HG02885 (cell line): ENCODE data around the gene STAM2.

Experiments
- ATAC-seq: cut with Tn5 transposase; IDR thresholded peaks from one replicate; pipeline ENCODE4 v1.9.1; 2021; ENCODE audit warnings: mild to moderate bottlenecking; ENCODE audit not compliant: unreplicated experiment, poor library complexity

The STAM2 gene

GRCh38 chr2:152078662-152079061 is 96.9 kb downstream of the STAM2 start:
- peak; percentile 94 for ATAC-seq

DNA sequence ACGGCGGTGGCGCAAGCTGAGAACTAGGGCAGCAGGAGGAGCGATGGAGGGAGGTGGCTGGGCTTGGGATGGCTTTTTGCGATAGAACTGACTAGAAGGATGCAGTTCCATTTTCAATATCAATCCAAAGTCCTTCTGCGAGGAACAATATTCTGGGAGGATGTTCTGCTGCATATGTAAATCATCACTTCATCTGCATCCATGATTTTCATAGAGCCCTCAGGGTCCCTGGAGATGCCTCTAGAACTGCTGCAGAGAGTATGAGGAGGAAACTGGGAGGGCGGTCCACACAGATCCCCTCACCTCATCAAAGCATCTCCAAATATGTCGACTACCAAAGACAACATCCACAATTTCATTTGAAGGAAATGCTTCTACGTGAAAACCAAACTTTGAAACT is 97.5 kb downstream of the STAM2 start:
- no peak for ATAC-seq

DNA sequence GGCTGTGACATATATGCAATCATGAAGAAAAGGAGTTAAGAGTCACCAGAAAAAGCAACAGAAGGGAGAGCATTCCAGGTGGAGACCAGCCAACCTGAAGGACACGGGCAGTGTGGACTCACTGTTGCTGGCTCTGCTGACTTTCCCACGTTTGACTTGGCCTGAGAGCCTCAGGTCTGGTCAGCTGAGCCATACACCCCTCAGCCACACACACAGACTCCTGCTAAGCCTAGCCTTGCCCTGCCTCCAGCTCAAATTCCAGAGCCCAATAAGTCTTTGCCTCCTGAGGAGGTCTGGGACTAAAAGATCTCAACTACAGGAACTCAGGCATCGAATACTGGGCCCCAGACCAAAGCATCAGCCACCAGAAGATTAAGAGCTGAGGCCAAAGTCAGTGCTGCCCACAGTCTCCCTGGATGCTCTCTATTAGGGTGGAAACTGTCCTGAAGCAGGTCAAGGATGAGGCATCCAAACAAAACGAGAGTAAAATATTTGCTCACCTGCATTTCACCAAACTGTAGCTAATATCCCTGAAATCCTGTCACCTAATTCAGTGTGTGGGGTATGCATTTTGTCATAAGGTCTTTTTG is 100.0 kb downstream of the STAM2 start:
- no peak for ATAC-seq

- no peak for ATAC-seq
Measured at GRCh38 chr2:152072011-152072410, 103.6 kb downstream of the STAM2 start.

DNA sequence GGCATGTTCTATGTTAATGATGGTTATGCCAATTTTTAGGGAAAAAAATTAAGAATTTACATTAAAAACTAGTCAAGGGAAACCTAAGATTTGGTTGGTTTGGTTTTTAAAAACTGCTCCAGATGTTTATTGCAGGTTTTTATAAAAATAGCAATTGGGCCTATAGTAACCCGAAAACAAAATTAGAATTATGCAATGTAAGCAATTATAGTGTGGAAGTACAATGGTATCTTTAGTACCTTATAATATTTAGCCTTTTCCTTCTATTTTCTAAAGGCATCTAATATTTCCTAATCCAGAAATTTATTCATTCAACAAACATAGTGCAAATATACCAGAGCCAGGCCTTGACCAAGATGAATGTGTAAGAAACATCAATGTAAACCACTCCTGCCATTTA is 104.0 kb downstream of the STAM2 start:
- no peak for ATAC-seq

- ATAC-seq = peak; percentile 81
Measured at GRCh38 chr2:152071092-152071491, 104.5 kb downstream of the STAM2 start.

- ATAC-seq = no peak
Measured at GRCh38 chr2:152068226-152068625, 107.3 kb downstream of the STAM2 start.

- no peak for ATAC-seq
Measured at GRCh38 chr2:152067823-152068222, 107.7 kb downstream of the STAM2 start.
